Ecto neural progenitor cell (in vitro differentiated cells): Measurements from ENCODE around the gene MISP3.

Source experiments
- DNase-seq: peaks from one replicate; pipeline ENCODE4 v3.0.0-alpha.2; 2018; ENCODE audit warnings: low spot score

The MISP3 gene

DNA sequence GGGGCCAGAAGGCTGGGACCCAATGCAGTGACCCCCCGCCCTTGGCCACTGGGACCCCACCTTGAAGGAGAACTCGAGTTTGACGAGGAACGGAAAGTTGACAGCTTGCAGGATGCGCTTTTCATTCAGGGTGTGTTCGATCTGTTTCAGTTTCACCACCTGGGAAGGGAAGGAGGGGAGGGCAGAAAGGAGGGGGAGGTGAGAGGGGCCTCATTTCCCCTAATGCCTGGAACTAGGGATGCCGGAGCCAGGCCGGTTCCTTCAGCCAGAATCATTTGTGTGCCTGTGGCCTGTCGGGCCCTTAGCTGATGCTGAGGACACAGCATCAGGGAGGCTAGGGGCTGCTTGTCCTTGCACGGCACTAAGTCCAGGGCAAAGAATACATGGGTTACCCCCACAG is 30.2 kb downstream of the MISP3 start:
- DNase-seq: no peak

DNA sequence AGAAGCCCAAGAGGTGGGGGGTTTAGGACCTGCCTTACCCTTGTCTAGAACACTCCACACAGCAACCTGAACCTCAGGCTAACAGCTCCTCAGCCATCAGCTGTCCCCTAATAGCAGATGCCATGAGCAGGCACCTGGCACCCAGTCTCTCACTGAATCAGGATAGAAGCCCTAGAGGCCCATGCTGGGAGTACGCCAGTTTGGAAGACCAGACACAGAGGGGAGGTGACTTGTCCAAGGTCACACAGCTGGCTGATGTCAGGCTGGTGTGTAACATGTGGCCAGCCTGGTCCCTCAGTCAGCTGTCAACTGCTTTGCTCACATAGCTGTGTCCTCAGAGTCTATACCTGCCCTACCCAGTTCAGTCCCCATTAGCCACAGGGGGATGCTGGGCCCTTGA is 30.7 kb downstream of the MISP3 start:
- DNase-seq: no peak

DNA sequence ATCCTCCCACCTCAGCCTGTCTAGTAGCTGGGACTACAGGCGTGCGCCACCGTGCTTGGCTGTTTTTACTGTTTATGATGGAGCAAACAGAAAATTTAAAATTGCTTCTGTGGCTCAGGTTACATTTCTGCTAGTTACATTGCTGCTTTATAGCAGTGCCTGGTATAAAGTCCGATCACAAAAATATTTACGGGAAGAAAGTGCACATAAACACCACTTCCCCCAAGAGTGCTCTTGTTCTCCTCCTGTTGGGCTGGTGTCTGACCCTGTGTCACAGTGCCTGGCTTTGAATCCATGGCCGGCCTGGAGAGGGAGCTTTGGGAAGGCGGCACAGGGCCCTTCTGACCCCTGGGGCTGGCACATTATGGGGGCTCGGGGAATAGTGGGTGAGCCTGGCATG is 33.1 kb downstream of the MISP3 start:
- DNase-seq: no peak

DNA sequence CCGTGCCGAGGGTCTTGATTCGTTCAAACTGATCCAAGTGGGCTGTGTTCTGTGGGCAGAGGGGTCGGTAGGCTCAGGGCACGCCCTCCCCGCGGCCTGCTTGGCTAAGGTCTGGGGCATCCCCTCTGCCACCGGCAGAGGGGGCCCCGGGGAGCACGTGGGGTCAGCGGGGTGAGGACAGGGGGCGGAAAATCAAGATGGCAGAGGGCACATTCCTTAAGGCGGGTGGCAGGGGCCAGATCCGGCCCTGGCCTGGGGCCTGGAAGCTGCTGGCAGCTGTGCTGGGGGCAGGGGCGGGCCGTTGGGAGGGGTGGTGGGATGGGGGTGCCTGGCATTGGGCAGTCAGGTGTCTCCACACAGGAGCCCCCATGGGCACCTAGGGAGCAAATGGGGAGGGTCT is 34.3 kb downstream of the MISP3 start:
- no peak for DNase-seq

DNA sequence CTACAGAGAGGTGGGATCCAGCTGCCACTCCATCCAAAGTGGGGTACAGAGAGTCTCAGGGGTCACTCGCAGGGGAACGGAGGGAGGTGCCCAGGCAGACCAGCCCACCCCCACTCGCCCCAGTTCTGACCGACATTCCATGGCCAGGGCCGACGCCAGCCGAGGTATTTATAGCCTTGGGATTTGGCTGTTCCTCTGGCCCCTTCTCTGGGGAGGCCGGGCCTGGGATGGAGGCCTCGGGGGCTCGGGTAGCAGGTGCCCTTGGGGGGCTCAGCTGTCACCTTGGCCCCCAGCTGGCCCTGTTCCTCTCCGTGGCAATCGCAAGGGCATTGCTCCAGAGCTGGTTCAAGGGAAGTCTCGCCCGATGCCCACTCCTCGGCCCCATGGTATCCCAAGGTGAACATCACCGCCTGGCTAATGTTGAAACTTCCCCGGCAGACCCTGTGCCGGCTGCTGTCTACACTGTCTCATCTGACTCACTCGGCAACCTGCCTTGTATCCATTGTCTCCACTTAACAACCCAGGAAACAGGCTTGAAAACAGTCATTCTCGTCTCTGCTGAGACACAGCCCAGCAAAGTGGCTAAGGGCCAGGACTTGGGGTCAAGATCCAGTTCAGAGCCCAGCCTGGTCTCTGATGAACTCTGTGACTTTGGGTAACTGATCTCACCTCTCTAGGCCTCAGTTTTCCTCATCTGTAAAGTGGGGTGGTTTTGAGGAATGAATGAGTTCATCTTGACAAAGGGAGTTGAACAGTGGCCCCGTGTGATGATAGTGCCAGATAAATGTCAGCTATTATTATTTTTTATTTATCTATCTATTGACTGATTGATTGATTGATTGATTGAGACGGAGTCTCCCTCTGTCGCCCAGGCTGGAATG is 35.2 kb downstream of the MISP3 start:
- no peak for DNase-seq

DNA sequence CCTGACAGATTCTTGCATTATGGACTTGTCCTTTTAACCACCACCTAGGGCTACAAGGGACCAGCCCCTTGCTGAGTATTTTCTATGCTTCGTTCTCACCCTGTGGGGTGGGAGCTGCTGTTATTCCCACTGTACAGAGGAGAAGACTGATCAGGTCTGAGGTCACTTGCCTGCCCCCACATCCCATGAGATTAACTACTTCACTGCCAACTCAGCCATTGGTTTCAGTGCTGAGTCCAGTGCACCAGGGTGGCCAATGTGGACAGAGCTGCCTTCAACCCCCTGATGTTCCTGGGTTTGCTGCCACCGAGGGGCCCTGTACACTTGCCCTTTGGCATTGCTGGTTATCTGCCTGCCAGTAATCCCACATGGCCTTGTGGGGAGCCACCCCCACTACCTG is 38.1 kb downstream of the MISP3 start:
- DNase-seq: no peak

DNA sequence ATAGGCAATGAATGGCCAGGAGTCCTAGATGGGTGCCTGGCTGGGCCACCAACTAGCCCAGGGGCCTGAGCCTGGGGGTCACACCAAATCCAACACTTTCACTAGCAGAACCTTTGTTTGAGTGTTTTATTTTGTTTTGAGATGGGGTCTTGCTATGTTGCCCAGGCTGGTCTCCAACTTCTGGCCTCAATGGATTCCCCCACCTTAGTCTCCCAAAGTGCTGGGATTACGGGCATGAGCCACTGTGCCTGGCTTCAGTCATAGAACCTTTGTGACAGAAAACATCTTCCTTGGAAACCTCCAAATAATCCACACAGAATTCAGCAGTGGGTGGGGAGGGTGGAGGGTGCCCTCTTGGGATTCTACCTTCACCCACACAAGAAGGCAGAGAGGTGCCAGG is 38.9 kb downstream of the MISP3 start:
- no peak for DNase-seq

DNA sequence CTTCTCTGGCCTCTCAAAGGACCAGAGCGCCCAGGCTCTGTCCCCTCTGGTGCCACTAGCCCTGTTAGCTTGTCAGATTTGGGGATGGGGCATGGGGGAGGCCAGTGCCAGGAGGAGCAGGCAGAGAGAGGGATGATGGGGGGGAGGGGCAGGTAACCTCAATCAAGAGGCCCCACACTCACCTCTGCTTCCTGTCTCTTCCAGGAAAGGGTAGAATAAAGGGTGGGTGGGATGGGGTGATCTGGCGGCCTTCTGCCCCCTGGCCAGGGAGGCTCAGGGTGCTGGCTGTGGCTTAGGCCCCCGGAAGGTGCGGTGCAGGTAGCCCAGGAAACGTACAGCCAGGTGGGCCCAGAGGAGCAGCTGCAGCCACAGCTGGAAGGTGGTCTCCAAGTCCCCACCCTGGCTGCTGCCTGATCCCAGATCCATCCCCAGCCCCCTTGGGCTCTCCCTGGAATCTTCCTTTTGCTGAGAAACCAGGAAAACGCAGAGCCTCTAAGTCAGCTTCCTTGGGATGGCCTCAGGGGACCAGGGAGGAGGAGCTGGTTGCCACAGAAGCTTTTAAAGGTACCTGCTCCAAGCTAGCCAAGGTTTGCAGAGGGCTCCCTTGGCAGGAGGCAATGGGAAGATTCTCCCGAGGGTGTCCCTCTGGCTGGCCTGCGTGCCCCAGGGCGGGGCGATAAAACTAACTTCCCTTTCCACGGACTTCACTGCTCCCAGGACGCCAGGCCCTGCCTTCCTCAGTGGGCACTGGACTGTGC is 39.6 kb downstream of the MISP3 start:
- DNase-seq: no peak

DNA sequence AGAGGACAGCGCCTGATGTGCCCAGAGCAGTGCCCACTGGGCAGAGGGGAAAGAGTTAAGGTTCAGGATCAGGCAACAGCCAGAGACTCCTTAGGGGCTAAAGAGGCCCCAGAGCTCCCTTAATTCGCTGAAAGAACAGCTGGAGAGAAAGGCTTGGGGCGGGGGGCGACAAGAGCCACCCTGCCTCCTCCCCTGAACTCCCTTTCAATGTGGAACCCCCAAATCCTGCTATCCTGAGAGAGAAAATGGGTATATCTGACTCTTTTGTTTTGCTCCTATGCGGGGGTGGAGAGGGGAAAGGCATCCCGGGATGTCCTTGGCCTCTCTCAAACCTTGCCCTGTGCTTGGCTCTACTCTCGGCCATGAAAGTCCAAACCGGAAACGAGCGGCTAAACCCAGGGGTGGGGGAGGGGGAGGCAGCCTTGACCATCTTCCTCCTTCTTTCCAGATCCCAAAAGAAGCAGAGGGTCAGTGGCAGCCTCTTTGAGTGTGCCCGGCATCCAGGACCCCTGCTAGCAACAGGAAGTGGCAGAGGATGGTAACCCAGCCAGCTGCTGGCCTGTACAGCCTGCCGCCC is 40.3 kb downstream of the MISP3 start:
- no peak for DNase-seq

DNA sequence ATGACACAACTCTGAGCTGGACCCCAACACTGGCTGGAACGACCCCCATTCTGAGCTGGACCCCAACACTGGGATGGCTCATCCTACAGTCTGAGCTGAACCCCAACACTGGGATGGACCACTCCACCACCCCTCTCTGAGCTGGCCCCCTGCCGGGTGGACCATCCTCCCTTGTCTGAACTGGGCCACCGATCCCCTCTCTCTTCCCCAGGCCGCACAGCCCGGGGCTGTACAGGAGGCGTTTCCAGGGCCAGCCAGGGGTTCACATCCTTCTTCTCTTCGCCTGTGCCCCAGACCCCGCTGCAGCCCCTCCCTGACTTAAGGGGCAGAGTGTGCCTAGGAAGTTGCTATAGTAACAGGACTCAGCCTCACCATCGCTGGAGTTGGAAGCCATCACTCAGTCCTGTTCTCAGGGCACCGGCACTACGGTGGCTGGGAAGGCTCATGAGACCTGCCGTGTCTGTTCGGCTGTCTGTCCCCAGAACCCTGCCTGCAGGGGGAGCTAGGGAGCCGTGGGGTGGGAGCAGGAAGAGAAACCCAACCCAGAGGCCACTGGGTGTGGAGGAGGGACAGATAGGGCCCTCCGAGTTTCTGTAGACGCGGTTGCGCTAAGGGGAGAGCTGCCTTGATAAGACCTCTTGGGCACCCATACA is 41.3 kb downstream of the MISP3 start:
- DNase-seq: no peak

DNA sequence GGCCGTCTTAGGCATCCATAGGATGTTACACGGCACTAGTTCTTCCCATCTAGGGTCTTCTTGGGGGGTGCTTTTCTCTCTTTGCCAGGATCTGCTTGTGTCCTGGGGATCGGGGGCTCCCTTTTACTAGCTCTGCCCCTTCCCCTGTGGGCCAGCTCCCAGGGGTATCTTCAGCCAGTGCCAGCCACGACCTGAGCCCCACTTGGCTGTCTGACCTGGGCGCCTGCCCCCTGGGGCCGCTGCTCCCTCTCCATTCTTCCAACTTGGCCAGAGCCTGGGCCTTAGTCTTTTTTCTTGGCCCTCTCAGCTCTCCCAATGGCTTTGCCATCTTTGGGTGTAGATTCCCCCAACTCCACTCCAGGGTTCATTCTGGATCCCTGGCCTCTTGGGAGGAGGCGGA is 41.9 kb downstream of the MISP3 start:
- DNase-seq: no peak

DNA sequence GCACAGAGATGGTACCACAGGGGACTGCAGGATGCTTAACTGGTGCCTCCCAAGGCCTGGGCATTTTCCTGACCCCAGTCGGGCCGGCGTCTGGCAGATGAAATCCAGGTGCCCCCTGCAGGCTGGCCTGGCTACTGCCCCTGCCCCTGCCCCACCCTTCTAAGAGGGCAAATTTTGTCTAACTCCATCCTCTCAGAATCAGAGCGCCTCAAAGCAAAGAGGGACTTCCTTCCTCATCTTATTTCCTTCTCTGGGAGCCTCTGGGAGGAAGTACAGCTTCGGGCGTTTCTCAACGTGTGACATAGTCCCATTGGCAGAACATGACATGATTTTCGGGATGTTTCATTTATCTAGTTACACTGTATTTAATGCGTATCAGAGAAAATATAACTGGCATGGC is 42.3 kb downstream of the MISP3 start:
- no peak for DNase-seq

DNA sequence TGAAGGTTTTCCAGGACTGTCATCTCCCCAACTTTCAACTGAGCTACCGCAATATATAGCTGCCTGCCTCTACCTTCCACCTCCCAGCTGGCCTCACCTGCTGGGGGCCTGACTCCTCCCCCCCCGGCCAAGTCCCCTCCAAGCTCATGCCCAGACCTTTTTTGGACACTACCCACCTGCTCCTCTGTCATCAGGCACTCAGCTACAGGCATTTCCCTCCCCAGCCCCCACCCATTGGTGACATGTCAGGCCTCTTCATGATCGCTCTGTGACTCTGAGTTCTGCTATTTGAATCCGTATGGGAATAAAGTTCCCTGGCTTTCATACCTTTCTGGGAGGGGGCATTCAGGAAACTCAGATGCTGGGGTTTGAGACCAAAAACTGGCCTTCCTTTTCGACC is 43.2 kb downstream of the MISP3 start:
- no peak for DNase-seq

DNA sequence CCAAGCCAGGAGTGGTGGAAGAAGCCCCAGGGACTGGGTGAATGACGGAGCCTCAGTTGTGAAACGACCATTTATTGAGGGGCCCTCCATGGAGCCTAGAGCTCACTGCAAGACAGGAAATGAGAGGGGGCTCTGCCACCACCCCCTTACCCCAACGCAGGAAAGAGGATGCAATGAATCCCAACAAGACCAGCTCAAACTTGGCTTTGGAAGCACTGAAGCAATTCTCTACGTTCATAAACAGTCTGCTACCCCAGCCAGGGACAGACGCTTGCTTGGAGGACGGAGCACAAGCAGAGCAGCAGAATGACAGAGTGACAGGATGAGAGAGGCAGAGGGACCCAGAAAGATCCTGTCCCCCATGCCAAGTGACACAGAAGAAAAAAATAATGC is 43.9 kb downstream of the MISP3 start:
- DNase-seq: no peak

DNA sequence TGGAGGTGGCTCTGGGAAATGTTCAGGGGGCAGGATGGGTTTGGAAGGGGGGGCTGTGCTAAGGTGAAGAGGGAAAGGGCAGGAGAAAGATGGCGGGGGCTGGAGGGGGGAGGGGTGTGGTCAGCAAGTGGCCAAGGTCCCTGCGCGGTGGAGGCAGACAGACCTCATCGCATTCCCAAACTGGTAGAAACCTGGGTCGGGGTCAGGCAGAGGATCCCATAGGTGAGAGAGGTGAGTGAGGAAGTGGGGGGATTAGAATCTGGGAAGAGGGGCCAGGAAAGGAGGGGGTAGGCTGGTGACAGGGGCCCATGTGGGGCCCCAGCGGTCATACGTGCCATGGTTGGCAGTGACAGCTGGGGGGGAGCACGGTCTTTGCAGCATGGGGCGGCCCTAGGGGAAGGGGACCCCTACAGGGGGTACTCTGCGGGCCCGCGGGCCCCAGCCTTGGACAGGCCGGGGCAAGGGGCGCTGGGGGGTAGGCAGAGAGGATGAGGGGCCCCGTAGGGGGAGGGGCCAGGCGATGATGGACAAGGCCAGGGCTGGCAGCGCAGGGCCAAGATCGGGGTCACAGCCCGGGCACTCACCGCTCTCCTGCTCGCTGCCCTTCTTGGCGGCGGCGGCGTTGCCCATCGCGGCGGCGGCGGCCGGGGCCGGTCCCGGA is 44.5 kb downstream of the MISP3 start:
- DNase-seq: peak; percentile 59

DNA sequence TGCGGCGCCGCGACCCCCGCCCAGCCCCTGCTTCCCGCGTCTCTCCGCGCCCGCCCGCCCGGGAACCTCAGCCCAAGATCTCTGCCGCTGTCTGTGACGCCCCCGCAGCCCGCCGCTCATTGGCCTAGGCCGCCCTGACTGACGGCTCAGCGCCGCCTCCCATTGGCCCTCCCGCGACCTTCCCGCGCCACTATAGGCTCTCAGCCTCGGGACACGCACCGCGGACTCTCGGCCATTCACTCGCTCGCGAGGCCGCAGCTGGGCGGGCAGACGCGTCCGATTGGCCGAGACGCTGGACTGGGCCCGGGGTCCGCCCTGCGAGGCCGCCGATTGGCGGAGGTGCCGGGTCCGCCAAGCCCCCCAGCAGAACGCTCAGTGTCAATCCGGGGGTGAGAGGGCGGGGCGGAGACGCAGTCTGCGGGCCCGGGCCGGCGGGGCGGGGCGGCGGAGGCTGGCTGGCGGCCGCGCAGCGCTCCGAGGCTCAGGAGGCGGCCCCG is 45.1 kb downstream of the MISP3 start, which contains the start of gene PRKACA:
Gene PRKACA (minus strand): TSS at position 95 of the 497 bp plus-strand sequence. CDS start 215 bp downstream, outside the sequence.
- peak; percentile 99 for DNase-seq

DNA sequence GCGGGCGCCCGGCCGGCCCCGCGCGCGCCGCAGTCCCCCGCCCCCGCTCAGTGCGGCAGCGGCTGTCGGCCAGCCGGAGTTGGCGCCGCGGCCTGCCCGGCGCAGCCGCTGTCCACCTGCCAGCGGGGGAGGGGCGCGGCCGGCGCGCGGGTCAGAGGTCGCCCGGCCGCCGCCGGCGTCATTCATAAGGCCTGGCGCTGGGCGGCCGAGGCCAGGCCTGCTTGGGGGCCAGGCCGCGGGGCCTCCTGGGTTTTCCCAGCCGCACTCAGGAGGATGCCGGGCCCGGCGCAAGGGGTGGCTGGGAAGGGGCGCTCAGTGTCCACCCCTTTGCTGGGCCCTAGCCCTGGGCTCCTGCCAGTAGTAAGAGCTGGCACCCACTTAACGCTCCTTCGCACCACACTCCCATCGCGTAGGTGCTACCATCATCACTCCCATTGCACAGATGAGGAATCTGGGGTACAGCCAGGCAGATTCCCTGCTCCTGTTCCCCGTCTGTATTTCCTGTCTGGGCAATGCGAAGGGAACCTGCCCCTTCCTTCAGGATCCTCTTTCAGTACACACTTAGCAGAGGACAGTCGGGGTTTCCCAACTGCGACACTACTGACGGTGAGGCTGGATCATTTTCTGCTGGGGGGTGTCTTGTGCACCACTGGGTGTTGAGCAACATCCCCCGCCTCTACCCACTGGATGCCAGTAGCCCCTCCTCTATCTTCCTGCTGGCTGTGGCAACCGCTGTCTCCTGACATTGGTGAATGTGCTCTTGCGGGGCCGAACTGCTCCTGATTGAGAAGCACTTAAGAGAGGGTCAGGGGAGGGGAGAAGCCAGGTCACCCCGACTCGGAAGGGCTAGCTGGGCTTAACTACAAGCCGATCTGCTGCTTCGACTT is 45.8 kb downstream of the MISP3 start:
- no peak for DNase-seq

DNA sequence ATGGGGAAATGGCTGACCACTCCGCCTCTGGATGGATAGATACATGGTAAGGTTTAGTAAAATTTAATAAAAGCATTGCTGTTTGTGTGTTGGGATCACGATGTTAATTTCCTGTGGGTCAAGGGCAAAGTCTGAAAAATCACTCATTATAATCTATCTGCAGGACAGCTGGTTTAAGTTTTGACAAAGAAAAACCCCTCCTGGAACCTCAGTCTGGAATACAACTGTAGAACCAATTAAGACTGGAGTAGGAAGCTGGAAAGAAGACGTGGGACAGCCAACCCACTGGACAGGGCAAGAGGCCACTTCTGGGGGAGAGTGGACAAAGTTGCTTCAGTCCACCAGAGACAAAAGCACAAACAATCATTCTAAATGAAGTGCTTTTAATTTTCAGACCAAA is 46.6 kb downstream of the MISP3 start:
- no peak for DNase-seq

DNA sequence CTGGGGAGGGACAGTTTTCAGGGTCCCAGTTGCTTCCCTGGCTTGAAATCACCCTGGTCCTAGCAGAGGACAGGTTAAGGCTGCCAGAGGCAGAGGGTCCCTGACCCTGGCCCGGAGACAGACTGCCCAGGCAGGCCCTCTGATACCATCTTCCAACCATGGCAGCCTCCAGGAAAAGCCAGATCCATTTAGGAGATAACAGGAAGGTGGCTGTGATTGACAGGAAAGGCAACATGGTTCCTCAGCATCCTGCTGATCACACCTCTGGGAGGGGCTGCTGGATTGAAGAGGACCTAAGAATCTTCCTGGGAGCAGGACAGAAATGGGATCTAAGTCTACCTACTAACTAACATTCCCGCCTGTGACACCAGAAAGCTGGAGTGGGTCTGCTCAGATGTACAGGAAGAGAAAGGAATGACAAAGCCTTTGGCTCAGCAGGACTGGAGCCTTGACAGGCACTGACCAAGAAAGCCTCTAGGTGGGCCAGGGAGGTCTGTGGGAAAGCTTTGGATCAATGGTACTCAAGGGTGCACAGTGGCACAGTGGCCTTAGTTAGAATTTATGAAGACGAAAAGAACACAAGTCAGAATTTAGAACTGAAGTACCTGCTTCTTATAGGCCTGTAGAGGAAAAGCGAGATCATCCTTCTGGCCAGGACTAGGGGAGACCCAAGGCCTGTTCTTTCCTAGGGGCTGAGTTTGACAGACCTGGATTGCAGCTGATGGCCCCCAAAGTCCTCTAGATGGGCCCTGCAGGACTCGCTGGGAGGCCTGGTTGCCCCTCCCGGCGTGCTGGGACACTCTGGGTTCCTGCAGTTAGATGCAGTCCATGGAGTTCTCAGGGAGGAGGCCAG is 47.3 kb downstream of the MISP3 start:
- no peak for DNase-seq

DNA sequence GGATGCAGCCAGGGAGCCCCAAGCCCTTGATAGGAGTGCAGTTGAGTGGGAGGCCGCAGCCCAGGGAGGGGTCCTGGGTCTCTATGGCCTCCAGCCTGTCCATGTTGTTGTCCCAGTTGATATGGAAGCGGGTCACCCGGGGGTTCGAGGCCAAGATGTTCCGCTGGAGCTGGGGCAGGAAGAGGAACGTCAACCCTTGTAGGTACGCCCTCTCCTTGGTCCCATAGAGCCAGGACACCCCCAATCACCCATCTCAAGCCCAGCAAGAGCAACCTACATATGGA is 47.9 kb downstream of the MISP3 start:
- DNase-seq: no peak
